ENCODE measurements around the gene TMCC1.
"Not testable (repeated sequence)": the region's sequence is repeated elsewhere in the genome, so short reads cannot be mapped to it uniquely, and the experiment has no call there.

Gene TMCC1

DNA sequence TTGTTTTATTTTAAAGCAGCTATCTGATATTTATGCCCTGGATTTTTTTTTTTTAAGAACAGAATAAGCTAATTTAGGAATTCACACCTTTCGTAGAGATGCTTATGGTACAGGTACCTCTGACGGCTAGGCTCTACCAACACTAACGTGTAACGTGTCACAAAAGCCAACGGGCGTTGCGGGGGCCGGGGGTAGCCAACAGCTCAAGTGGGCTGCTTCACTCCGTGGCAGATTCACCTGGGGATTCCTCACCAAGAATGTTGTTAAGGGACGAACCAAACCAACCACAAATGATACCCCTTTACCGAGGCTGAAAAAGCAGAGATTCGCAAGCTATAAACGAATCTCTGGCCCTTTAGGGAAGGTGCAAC is 1.0 kb downstream of the TMCC1 start:
- peak in 1 of 14 donors; percentile 41 for DNase-seq

DNA sequence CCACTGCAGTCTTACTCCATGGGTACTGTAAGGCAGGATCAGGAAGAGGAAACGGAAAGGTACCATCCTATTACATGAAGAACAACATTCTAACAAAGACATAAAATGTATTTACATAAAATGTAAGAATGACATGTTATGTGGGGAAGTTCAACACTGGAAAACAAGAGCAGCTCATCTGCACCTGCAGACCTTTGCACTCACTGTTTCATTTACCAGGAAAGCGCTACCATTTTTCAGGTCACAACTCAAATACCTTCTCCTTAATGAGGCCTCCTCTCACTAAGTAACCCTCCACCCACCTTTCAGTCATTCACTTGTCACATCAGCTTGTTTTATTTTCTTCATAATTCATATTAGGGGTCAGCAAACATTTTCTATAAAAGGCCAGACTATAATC is 2.6 kb downstream of the TMCC1 start:
- no peak for DNase-seq

DNA sequence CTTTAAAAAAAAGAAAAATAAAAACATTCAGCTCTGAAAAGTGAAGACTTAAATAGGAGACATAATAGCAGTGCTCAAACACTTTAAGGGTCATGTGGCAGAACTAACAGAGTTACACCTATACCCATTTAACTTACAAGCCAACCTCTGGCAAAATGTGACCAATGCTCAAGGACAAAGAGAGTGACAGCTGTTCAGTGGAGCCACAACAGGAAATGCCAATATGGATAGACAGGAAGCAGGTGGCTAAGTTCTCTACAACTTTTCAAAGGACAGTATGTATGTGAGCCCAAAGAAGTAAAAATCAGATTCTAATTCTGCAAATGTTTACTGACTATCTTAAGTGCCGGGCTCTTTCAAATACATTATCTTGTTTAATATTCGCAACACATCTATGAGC is 3.4 kb downstream of the TMCC1 start:
- no peak for DNase-seq

DNA sequence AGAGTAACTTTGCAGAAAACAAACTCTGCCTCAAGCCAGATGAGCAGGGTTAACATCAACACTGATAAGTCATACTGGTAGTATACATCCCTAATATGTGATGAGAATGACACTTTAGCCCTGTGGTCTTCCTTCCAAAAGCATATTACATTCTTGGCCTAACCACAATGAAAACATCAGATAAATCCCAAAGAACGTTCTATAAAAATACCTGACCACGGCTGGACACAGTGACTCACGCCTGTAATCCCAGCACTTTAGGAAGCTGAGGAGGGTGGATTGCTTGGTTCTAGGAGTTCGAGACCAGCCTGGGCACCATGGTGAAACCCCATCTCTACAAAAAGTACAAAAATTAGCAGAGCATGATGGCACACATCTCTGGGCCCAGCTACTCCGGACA is 4.7 kb downstream of the TMCC1 start:
- no peak for DNase-seq

DNA sequence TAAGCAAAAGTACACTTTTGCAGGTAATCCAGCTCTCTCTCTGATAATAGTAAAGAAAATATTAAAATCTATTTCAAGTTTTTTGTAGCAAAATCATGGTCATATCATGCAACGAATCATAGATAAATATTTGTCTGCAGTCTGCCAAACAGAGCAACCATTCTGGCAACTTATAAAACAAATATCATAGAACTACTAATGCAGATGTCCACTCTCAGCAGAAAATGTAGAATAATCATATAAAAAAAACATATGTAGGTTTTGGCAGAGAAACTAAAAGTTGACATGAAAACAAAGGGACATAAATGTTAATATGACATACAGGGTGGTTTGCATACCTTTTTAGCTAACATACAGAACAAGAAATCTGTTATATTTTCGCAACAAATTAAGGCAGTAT is 12.2 kb downstream of the TMCC1 start:
- no peak for DNase-seq

DNA sequence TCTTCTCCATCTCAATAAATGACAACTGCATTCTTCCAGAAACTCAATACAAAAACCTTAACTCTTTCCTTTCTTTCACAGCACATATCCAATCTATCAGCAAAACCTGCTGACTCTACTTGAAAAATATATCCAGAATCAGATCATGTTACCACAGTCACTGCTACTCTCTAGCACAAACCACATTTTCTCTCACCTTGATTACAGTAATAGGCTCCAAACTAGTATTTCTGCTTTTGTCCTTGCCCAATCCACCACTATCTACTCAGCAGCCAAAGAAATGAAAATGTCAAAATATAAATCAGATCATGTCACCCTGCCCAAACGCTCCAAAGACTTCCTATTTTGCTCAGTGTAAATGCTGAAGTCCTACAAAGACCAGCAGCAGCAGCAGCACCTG is 15.2 kb downstream of the TMCC1 start:
- no peak for DNase-seq

DNA sequence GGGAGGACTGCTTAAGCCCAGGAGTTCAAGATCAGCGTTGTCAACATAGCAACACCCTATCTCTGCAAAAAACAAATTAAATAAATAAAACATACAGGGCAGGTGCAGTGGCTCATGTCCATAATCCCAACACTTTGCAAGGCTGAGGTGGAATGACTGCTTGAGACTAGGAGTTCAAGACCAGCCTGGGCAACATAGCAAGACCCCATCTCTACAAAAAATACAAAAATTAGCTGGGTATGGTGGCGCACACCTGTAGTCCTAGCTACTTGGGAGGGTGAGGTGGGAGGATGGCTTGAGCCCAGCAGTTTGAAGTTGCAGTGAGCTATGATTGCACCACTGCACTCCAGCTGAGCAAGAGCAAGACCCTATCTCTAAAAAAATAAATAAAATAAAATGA is 19.0 kb downstream of the TMCC1 start:
- not testable (repeated sequence) for DNase-seq

DNA sequence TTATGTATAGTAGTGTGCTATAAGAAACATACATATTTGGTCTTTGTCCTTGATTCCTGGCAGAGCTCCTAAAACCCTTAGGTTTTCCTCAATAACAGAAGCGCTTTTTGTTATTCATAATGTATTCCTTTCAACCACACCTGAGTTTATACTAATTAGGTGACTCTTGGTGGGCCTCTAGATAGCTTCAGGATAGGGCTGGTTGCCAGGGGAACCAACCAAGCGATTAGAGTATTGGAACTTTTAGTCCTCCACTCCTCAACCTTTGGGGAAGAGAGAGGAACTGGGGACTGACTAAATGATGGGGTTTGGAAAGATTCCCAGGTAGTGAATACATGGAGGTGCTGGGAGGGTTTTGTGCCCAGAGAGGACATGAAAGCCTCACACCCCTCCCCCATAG is 24.6 kb downstream of the TMCC1 start:
- no peak for DNase-seq

DNA sequence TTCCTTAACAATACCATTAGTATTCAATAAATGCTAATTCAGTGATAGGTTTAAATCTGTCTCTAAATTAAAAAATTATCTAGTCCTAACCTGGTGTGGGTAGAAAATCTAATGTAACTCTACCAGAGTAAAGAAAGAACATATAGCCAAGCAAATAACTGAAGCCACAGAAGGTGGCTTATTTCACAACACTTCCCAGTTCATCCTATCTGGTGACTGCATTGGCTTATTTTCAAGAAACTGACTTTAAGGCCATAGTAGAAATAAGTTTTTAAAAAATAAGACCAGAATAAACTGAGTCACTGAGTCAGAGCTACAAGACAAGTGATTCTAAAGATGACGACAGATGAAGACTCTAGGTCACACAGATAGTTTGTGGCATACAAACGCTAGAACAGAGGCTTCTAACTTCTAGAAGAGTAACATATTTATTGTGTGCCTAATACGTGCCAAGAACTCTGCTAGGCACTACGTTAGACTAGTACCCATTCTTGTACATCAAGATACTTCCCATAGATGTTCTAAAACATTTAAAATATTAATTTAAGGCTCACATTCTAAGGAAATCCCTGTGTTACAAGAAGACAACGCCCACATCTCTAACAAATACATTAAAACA is 25.9 kb downstream of the TMCC1 start:
- no peak for DNase-seq

DNA sequence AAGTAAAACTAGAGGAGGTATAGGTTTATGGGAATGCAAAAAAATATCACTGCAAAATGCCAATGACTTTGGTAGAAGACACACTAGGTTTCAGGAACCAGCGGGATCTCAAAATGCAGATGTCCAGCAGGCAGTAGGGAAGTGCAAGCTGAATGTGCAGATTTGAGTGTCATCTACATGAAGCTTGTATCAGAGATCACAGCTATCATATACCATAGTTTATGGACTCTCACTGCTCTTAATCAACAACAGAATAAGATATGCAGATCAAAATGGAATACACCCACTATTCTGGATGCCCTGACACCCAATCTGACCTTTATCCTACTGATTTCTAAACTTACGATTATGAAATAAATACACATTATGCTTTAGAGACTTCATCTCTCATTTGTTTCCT is 27.7 kb downstream of the TMCC1 start:
- DNase-seq, result no peak

DNA sequence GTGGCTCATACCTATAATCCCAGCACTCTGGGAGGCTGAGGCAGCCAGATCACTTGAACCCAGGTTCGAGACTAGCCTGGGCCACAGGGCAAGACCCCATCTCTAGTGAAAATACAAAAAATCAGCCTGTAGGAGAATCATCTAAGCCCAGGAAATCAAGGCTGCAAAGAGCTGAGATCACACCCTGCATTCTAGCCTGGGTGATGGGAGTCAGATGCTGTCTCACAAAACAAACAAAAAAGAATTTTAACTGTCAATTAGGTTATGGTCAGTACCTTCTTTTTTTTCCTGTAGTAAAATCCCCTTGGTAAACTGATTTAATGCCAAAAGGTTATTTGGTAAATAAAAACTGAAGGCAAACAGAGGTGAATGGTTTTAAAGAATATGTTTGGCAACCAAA is 29.0 kb downstream of the TMCC1 start:
- DNase-seq, result no peak

DNA sequence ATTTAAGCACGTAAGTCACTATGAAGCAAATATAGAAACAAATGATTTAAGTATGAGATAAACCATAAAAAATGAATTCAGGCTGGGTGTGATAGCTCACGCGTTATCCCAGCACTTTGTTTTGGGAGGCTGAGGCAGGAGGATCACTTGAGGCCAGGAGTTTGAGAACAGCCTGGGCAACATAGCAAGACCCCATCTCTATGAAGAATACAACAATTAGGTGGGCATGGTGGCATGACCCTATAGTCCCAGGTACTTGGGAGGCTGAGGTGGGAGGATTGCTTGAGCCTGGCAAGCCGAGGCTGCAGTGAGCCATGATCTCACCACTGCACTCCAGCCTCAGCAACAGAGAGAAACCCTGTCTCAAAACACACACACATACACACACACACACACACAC is 34.2 kb downstream of the TMCC1 start:
- no peak for DNase-seq

DNA sequence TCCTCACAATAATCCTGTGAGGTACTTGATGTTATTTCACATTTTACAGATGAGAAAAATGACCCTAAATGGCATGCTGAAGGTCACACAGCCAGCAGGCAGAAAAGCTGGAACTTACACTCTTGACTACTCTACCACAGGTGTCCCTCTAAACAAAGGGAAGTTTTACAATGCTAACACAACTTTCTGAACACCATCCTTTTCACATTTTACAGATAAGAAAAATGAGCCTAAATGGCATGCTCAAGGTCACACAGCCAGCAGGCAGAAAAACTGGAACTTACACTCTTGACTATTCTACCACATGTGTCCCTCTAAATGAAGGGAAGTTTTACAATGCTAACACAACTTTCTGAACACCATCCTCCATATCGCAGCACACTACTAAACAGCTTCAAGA is 35.6 kb downstream of the TMCC1 start:
- DNase-seq, result no peak

DNA sequence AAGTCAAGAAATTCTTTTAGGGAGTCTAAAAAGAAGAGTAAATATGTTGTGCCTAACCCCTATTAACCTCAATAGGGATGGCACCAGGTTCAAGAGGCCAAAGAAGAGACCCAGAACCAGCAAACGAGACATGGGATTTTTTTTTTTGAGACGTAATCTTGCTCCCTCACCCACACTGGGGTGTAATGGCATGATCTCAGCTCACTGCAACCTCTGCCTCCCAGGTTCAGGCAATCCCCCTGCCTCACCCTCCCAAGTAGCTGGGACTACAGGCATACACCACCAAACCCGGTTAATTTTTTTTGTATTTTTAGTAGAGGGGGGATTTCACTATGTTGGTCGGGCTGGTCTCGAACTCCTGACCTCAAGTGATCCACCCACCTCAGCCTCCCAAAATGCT is 36.7 kb downstream of the TMCC1 start:
- not testable (repeated sequence) for DNase-seq

DNA sequence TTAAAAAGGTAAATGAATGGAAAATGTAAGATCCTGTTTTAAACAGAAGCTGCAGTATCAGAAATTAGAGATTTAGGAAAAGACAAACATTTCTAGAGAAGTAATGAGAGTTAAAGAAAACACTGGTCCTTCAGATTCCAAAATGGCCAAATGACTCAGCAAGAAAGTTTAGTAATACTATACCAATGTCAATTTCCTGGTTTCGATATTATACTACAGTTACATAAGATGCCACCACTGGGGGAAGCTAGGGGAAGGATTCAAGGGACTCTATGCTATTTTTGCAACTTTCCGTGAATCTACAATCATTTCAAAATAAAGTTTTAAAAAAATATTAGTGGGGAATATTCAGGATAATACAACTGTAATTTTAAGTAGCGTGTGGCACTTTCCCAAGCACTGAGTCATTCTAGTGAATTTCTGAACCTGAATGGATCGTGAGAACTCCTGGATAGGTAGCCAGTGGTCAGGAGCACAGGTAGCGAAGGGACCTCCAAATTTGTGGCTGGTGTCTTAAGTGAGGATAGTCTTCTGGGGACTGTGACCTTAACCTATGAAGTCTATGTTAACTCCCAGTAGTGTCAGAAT is 37.6 kb downstream of the TMCC1 start:
- DNase-seq, result no peak

DNA sequence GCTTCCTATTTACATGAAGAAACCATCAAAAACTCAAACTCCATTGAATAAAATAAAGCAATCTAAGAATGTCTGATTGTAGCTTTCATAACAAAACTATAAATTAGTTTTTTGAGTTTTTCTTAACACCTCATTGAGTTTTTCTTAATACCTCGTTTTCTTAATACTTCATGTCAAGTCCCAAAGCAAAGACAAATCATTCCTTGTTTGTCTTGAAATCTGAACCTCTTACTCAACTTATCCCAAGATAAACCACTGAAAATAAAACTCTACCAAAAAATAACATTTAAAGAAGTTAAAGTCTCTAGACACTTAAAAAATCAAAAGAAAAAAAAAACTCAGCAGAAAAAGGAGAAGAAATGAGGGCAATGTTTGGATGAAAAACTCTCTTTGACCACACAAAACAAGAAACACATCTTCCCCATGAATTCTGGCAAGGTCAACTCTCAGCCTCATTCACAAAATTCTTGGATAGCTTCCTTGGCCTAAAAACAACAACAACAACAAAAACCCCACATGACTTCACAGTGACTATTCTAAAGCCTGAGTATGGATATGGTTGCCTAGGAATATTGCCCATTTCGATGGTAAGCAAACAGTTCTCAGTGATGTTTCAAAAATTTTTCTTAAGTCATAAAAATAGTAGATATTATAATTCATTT is 38.2 kb downstream of the TMCC1 start:
- peak in 2 of 14 donors; percentile 3 to 19 for DNase-seq

DNA sequence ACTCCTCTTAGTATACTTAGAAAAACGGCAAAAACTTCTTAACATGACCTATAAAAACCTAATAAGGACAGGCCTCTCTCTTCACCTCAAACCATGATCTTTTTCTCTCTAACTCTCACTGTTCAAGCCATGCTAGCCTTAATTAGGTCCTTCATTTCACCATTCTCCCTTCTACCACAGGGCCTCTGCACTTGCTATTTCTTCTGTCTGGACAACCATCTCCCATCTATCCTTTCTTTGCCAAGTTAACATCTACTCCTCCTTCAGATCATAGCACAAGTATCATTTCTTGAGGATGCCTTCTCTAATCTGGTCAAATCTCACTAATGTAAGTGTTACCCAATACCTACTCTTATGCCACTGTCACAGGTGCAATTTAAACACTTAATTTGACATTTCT is 39.1 kb downstream of the TMCC1 start:
- DNase-seq, result no peak

DNA sequence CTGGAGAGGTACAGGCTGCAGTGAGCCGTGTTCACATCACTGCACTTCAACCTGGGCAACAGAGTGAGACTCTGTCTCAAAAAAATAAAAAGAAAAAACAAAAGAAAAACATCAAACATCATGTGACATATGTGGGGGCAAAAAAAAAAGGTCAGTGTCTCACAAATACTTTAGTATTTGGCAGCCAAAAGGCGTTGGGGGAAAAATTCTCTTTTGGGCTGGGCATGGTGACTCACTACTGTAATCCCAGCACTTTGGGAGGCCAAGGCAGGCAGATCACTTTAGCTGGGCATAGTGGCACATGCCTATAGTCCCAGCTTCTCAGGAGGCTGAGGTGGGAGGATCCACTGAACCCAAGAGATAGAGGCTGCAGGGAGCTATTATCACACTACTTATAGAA is 47.6 kb downstream of the TMCC1 start:
- no peak for DNase-seq

DNA sequence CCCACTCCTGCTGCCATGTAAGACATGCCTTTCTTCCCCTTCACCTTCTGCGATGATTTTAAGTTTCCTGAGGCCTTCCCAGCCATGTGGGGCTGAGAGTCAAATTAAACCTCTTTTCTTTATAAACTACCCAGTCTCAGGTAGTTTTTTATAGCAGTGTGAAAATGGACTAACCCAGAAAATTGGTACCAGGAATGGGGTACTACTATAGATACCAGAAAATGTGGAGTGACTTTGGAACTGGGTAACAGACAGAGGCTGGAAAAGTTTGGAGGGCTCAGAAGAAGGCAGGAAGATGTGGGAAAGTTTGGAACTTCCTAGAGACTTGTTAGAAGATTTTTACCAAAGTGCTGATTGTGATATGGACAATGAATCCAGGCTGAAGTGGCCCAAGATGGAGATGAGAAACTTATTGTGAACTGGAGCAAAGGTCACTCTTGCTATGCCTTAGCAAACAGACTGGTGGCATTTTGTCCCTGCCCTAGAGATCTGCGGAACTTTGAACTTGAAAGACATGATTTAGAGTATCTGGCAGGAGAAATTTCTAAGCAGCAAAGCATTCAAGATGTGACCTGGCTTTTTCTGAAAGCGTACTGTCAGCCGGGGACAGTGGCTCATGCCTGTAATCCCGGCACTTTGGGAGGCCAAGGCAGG is 52.7 kb downstream of the TMCC1 start:
- DNase-seq, result no peak

DNA sequence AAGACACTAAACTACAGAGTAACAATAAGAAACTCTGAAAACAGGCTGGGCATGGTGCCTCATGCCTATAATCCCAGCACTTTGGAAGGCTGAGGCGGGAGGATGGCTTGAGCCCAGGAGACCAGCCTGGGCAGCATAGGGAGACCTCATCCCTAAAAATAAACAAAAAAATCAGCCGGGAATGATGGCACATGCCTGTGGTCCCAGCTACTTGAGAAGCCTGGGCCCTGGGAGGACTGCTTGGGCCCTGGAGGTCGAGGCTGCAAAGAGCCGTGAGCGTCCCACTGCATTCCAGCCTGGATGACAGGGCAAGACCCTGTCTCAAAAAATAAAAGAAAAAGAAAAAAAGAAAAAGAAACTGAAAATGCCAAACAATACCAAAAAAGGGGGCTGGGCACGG is 55.4 kb downstream of the TMCC1 start:
- no peak for DNase-seq

DNA sequence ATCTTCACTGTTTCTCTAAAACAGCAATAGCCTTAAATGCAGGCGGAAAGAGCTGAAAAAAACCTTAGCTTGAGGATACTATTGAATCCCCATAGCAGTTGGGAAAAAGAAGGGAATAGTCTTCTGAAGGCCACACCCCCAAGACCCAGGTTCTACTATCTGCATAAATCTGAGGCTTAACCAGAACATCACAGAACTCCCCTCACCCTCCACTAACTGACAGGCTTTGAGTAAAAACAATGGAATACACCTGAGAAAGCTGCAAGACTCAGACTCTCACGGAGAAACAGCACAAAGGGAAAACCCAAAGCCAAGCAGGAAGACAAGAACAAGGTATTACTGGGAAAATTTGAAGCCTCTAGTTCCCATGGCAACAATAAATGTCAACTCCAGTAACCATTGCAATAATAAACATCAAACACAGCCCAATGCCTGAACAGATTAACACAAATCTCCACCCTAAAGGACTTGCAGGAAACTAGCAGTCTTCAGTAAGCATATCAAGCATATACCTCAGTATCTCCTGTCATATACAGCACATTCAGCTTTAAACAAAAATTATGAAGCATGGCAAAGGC is 56.4 kb downstream of the TMCC1 start:
- no peak for DNase-seq

DNA sequence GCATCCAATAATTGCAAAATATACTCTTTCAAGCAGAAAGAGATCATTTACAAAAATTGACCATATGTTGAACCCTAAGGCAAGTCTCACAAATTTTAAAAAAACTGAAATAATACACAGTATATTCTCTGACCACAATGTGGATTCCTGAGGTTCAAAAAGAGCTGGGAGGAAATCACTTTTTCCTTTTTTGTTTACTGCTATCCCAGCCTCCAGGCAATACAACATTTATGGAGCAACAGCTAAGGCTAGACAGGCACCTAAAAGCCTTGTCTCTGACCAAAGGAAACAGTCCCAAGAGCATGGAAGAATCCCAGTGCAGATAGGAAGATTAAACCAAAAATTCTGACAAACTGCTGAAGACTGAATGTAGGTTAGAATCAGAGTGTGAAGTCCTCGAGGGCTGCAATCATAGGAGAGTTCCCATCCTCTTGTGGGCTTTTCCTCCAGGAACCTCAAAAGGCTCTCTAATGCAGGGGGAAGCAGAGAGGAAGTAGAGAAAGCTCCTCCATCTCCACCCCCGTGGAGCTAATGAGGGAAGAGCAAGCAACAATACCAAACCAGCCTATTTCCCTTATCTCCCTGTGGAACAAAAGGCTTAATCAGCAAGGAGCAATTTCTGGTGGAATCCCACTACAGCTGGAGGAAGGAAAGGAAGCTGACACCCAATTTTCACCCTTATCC is 57.0 kb downstream of the TMCC1 start:
- DNase-seq, result no peak

DNA sequence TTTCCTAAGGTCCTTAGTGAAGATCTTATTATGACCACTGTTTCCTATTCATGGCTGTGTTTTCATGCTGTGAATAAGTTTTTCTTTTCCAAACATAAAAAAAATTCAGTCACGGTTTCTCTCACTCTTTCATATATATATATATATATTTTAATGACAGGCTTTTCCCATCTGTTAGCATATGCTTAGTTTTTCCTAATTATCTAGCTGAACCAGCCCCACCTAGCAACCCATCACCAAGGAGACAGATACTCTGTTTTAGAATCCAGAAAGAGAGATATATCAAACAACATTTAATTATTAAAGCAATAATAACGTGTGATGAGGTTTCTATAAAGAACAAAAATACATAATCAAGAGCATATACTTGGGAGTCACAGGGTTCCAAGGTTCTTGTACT is 58.3 kb downstream of the TMCC1 start:
- DNase-seq, result no peak
